Measurements from ENCODE around the gene ENAH.

DNA sequence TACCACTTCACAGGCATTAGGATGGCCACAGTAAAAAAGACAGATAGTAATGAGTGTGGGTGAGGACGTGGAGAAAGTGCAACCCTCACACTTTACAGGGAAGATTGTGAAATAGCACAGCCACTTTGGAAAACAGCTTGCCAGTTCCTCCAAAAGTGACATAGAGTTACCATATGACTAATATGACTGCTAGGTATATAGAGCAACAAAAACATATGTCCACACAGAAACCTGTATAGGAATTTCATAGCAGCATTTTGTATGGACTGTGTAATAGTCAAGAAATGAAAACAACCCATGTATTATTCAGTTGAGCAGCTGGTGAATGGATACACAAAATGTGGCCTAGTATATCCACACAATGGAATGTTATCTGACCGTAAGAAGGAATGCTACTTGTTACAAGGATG lies 194.7 kb downstream of the ENAH start:
- TF ChIP-seq FOXP2 (optimal IDR thresholded peaks at IDR 0.05; ENCODE audit: control extremely low read depth, extremely low read length, insufficient read depth) (no peak), POLR2AphosphoS5 (IDR thresholded peaks at IDR 0.05; ENCODE audit: borderline replicate concordance, low read depth, low read length) (no peak), EZH2 (IDR thresholded peaks at IDR 0.05) (no peak)

All from SK-N-MC (cell line).